Measurements from ENCODE around the gene IL4R.
A peak's percentile ranks its signal among the peaks of the same experiment; 100 is the strongest.
"Not testable (repeated sequence)": the region's sequence is repeated elsewhere in the genome, so short reads cannot be mapped to it uniquely, and the experiment has no call there.

IL4R gene

DNA sequence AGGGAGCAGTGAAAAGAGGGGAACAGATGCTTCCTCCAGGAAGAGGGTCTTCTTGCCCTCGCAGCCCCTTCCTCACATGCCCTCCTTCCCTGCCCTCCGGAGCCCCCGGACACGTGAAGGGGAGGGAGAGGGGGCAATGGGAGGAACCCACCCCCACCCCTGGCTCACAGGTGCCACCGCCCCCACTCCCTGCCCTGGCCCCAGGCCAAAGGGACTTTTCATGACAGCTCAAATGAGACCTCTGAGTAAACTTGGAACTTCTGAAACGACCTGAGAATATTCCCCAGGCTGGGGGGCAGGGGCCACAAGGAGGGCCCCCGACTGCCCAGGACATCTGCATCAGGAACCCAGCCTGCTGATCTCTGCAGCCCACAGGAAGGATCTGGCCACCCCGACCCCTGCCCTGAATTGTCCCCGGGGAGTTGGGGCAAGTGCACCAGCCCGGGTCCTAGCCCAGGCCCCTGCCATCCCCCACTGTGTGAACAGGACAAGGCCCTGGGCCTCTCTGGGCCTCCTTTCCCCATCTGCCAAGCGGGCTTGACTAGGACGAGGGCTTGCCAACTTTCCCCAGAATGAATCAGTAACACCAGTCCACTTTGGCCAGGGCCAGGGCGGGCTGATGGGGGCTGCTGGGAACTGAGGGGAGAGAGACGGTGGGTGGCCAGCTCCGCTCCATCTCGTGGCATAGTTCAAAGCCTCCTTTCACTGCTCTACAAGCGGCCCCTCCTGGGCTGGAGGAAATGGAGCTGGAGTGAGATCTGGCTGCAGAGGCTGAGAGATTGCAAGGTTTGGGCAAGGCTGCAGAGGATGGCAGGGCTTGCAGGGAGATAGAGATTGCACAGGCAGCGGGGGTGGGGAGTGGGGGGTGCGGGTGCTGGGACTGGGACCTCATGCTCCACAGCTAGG lies 92.0 kb downstream of the IL4R start:
- TF ChIP-seq, protein P1, sequence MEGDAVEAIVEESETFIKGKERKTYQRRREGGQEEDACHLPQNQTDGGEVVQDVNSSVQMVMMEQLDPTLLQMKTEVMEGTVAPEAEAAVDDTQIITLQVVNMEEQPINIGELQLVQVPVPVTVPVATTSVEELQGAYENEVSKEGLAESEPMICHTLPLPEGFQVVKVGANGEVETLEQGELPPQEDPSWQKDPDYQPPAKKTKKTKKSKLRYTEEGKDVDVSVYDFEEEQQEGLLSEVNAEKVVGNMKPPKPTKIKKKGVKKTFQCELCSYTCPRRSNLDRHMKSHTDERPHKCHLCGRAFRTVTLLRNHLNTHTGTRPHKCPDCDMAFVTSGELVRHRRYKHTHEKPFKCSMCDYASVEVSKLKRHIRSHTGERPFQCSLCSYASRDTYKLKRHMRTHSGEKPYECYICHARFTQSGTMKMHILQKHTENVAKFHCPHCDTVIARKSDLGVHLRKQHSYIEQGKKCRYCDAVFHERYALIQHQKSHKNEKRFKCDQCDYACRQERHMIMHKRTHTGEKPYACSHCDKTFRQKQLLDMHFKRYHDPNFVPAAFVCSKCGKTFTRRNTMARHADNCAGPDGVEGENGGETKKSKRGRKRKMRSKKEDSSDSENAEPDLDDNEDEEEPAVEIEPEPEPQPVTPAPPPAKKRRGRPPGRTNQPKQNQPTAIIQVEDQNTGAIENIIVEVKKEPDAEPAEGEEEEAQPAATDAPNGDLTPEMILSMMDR (IDR thresholded peaks at IDR 0.05; ENCODE audit: low read depth, low read length, missing control alignments): no peak
- no peak for DNase-seq (ENCODE audit: low read depth)
- H3K4me3 ChIP-seq (ENCODE audit: low read depth, low read length): peak overlapping the region; percentile 74

DNA sequence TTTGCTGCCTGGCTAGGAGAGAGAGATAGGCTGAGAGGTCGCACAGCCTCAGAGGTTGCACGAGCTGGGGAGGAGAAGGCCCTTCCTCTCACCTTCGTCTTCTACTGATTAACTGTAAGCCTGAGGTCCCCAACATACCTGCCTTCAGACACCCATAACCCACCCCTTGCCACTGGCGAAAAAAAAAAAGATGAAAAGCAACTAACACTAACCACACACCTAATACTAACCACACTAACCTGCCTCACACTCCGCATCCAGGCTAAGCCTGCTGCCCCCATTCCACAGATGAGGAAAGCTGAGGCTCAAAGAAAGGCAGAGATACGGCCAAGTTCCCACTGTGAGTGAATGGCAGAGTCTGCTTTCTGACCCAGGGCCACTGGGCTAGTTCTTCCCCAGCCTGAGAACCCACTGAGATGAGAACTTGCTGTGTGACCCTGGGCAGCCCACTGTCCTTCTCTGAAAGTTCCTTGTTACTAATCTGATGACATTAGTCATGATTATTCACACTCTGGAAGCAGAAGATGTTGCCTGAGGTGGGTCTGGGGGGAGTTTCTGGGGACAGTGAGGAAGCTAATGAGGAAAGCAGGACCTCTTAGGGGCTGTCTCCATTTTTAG lies 92.8 kb downstream of the IL4R start:
- DNase-seq (ENCODE audit: low read depth): no peak
- TF ChIP-seq, protein P1 (IDR thresholded peaks at IDR 0.05; ENCODE audit: low read depth, low read length, missing control alignments): no peak
- peak overlapping the region; percentile 74 for H3K4me3 ChIP-seq (ENCODE audit: low read depth, low read length)

- TF ChIP-seq, protein P1 (IDR thresholded peaks at IDR 0.05; ENCODE audit: low read depth, low read length, missing control alignments): no peak
- H3K4me3 ChIP-seq (ENCODE audit: low read depth, low read length): peak overlapping the region; percentile 74; the same call in 1 of the 2 replicates
- no peak for DNase-seq (ENCODE audit: low read depth)
These were observed 93.4 kb downstream of the IL4R start for GRCh38 chr16:27407133-27407532.

DNA sequence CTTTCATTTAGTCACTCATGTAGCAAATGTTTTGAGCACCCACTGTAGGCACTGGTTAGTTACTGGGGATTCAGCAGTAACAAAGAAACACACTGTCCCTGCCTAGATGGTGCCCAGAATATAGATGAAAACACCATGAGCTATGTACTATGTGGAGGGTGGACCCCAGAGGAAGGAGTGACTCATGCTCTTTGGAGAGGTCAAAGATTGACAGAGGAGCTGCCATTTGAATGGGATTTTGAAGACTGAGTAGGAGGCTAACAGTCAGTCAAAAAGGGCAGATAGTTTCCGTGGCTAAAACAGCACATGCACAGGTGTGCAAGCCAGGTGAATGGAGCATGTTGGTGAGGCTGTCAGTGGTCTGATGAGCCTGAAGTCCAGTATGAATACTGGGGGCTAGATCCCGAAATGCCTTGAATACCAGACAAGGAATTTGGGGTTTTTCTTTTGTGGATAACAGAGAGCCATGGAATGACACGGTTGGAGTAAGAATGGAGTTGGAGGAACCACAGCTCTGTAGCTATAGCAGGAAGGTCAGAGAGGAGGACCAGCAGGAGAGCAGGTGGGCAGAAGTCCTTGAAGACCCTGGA lies 94.3 kb downstream of the IL4R start:
- TF ChIP-seq, protein P1 (IDR thresholded peaks at IDR 0.05; ENCODE audit: low read depth, low read length, missing control alignments): no peak
- no peak for DNase-seq (ENCODE audit: low read depth)
- peak overlapping the region; percentile 39 for H3K4me3 ChIP-seq (ENCODE audit: low read depth, low read length)

- TF ChIP-seq, protein P1 (IDR thresholded peaks at IDR 0.05; ENCODE audit: low read depth, low read length, missing control alignments): no peak
- H3K4me3 ChIP-seq (ENCODE audit: low read depth, low read length): peak overlapping the region; percentile 39
- DNase-seq (ENCODE audit: low read depth): no peak
These were observed 94.8 kb downstream of the IL4R start for GRCh38 chr16:27408602-27409031.

DNA sequence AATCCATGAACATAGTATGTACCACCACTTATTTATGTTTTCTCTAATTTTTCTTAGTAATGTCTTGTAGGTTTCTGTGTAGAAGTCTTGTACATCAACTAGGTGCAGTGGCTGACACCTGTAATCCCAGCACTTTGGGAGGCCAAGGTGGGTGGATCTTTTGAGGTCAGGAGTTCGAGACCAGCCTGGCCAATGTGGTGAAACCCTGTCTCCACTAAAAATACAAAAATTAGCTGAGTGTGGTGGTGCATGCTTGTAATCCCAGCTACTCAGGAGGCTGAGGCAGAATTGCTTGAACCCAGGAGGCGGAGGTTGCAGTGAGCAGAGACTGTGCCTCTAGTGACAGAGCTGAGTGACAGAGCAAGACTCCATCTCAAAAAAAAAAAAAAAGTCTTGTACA lies 96.2 kb downstream of the IL4R start:
- not testable (repeated sequence) for DNase-seq (ENCODE audit: low read depth); H3K4me3 ChIP-seq (ENCODE audit: low read depth, low read length)

DNA sequence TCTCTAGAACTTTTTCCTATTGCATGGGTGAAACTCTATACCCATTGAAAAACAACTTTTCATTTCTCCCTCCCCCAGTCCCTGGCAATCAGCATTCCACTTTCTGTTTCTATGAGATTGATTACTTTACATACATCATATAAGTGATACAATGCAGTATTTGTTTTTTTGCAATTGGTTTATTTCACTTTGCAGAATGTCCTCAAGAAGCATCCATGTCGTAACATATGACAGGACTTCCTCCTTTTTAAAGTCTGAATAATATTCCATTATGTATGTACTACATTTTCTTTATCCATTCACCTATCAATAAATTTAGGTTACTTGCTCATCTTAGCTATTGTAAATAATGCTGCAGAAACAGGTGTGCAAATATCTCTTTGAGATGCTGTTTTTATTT lies 97.0 kb downstream of the IL4R start:
- H3K4me3 ChIP-seq (ENCODE audit: low read depth, low read length): no peak overlapping the region
- TF ChIP-seq, protein P1 (IDR thresholded peaks at IDR 0.05; ENCODE audit: low read depth, low read length, missing control alignments): no peak
- no peak for DNase-seq (ENCODE audit: low read depth)
